ENCODE measurements around the gene CPLX1.
"Not testable (repeated sequence)": the region's sequence is repeated elsewhere in the genome, so short reads cannot be mapped to it uniquely, and the experiment has no call there.

Gene CPLX1

GRCh38 chr4:742742-743311 lies 83.1 kb downstream of the CPLX1 start:
- peak; percentile 93 for TF ChIP-seq CTCF (IDR thresholded peaks at IDR 0.05; ENCODE audit: low read depth, low read length)
- peak; percentile 72 to 74 for DNase-seq (ENCODE audit: low read depth in 2 of 2)
- no peak overlapping the region for H3K4me3 ChIP-seq (replicated peaks in 1 of 2; ENCODE audit: low read depth in 2 of 2, low read length in 2 of 2)

- DNase-seq (ENCODE audit: low read depth in 2 of 2), result no peak
- H3K4me3 ChIP-seq (replicated peaks in 1 of 2; ENCODE audit: low read depth in 2 of 2, low read length in 2 of 2), result no peak overlapping the region
- no peak for TF ChIP-seq CTCF (IDR thresholded peaks at IDR 0.05; ENCODE audit: low read depth, low read length)
Measured at GRCh38 chr4:742096-742741, 83.7 kb downstream of the CPLX1 start.

GRCh38 chr4:740656-741282 lies 85.2 kb downstream of the CPLX1 start:
- no peak for TF ChIP-seq CTCF (IDR thresholded peaks at IDR 0.05; ENCODE audit: low read depth, low read length)
- no peak overlapping the region for H3K4me3 ChIP-seq (replicated peaks in 1 of 2; ENCODE audit: low read depth in 2 of 2, low read length in 2 of 2)
- peak in 1 of 2 donors; percentile 46 for DNase-seq (ENCODE audit: low read depth in 2 of 2)

DNA sequence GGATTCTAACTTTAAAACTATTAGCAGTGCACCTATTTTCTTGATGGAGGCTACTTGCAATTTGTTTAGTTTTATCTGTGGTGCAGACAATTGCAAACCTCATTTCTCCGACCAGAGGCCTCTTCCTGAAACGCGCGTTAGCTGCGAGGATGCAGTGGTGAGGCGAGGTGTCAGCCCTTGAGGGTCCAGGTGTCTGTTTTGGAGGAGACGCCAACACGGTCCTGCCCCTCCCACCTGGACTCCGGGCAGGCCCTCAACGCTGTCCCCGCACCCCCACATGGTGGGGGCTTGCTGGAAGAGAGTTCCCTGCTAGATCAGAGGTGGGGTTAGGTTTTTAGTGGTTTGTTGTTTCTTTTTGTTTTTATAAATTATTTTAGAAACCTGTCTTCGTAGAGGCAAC lies 85.9 kb downstream of the CPLX1 start:
- TF ChIP-seq CTCF (IDR thresholded peaks at IDR 0.05; ENCODE audit: low read depth, low read length), result no peak
- DNase-seq (ENCODE audit: low read depth in 2 of 2), result no peak
- no peak overlapping the region for H3K4me3 ChIP-seq (replicated peaks in 1 of 2; ENCODE audit: low read depth in 2 of 2, low read length in 2 of 2)

- TF ChIP-seq CTCF (IDR thresholded peaks at IDR 0.05; ENCODE audit: low read depth, low read length), result no peak
- no peak overlapping the region for H3K4me3 ChIP-seq (replicated peaks in 1 of 2; ENCODE audit: low read depth in 2 of 2, low read length in 2 of 2)
- no peak for DNase-seq (ENCODE audit: low read depth in 2 of 2)
Measured at GRCh38 chr4:739569-739968, 86.4 kb downstream of the CPLX1 start.

DNA sequence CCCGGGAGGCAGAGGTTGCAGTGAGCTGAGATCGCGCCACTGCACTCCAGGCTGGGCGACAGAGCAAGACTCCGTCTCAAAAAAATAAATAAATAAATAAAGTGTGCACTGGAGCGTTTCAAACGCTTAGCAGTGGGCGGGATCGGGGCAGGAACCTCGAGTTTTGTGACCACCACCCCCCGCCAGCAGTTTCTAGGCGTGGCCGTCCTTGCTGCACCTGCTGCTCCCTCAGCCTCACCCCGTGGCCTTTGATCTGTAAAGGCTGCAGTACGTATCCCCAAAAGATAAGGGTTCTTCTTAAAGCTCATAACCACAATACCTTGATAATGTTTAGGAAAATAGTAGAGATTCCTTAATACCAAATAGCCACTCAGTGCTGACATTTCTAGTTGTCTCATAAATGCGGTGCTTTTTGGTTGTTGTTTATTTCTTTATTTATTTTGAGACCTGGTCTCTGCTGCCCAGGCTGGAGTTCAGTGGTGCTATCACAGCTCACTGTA lies 87.1 kb downstream of the CPLX1 start:
- no peak overlapping the region for H3K4me3 ChIP-seq (replicated peaks in 1 of 2; ENCODE audit: low read depth in 2 of 2, low read length in 2 of 2)
- TF ChIP-seq CTCF (IDR thresholded peaks at IDR 0.05; ENCODE audit: low read depth, low read length), result no peak
- no peak for DNase-seq (ENCODE audit: low read depth in 2 of 2)

- not testable (repeated sequence) for DNase-seq (ENCODE audit: low read depth in 2 of 2); H3K4me3 ChIP-seq (replicated peaks in 1 of 2; ENCODE audit: low read depth in 2 of 2, low read length in 2 of 2)
Measured at GRCh38 chr4:736561-736960, 89.4 kb downstream of the CPLX1 start.
